Cardiac fibroblast (primary cell): ENCODE results near the gene C5AR2.
A peak's percentile ranks its signal among the peaks of the same experiment; 100 is the strongest.
"Not testable (repeated sequence)": the region's sequence is repeated elsewhere in the genome, so short reads cannot be mapped to it uniquely, and the experiment has no call there.

ENCODE experiments used
- DNase-seq, 2 donors: peaks; one replicate each; pipeline versions ENCODE4 v3.0.0 to v3.0.0-alpha.2; 2010; ENCODE audit warnings: low read depth in 2 of 2
- H3K4me3 ChIP-seq, 2 donors: replicated peaks in 1 of 2; 1 replicate in 1 of 2; 2 replicates in 1 of 2; pipeline ENCODE4 v1.5.1; 2011; ENCODE audit warnings: low read depth in 2 of 2, low read length in 2 of 2, mild to moderate bottlenecking in 2 of 2, moderate library complexity in 1 of 2
- CTCF ChIP-seq: IDR thresholded peaks from one replicate; pipeline ENCODE4 v1.5.1; 2011; ENCODE audit warnings: low read depth, mild to moderate bottlenecking, low read length, inconsistent platforms

C5AR2 gene

GRCh38 chr19:47357788-47358680 lies 26.1 kb downstream of the C5AR2 start:
- no peak for DNase-seq
- peak; percentile 12 for TF ChIP-seq CTCF
- no peak overlapping the region for H3K4me3 ChIP-seq

GRCh38 chr19:47358936-47359335 lies 27.0 kb downstream of the C5AR2 start:
- no peak overlapping the region for H3K4me3 ChIP-seq
- TF ChIP-seq CTCF, result no peak
- DNase-seq, result no peak

- DNase-seq, result no peak
- no peak for TF ChIP-seq CTCF
- no peak overlapping the region for H3K4me3 ChIP-seq
Measured at GRCh38 chr19:47362321-47362720, 30.3 kb downstream of the C5AR2 start.

- TF ChIP-seq CTCF, result no peak
- H3K4me3 ChIP-seq, result no peak overlapping the region
- peak; percentile 42 to 84 for DNase-seq
Measured at GRCh38 chr19:47363758-47364531, 32.0 kb downstream of the C5AR2 start.

GRCh38 chr19:47365455-47365854 lies 33.5 kb downstream of the C5AR2 start:
- DNase-seq, H3K4me3 ChIP-seq: not testable (repeated sequence)

GRCh38 chr19:47370045-47370611 lies 38.2 kb downstream of the C5AR2 start:
- TF ChIP-seq CTCF, result no peak
- DNase-seq, result peak; percentile 57 to 82
- H3K4me3 ChIP-seq, result no peak overlapping the region

GRCh38 chr19:47371261-47371660 lies 39.3 kb downstream of the C5AR2 start:
- no peak for TF ChIP-seq CTCF
- no peak overlapping the region for H3K4me3 ChIP-seq
- no peak for DNase-seq
